ENCODE measurements around the gene CEACAM3. TPM values are rescaled to one million over a fixed set of nuclear protein-coding genes. Genes with fewer than 3 reads are reported as not detected.
A peak's percentile ranks its signal among the peaks of the same experiment; 100 is the strongest.

The CEACAM3 gene
- total RNA-seq, 1 experiment from 2014 or later: not detected

- Histone ChIP-seq H3K9ac (ENCODE audit: low read length) (no peak overlapping the region), H3K4me2 (ENCODE audit: low read depth, low read length, poor library complexity, severe bottlenecking) (no peak overlapping the region)
These were observed 13.9 kb downstream of the CEACAM3 start for GRCh38 chr19:41810301-41810700.

GRCh38 chr19:41811036-41811435 is 14.6 kb downstream of the CEACAM3 start:
- DNase-seq: no peak
- no peak overlapping the region for H2AFZ ChIP-seq (ENCODE audit: low read length)
- H3K27ac ChIP-seq (ENCODE audit: low read length): no peak overlapping the region
- no peaks in the 10 kb centered on the region for H3K27me3 ChIP-seq (ENCODE audit: low read length)
- H3K4me2 ChIP-seq (ENCODE audit: low read depth, low read length, poor library complexity, severe bottlenecking): no peak overlapping the region
- H3K9ac ChIP-seq (ENCODE audit: low read length): no peak overlapping the region
- H3K79me2 ChIP-seq (ENCODE audit: low read length): no peaks in the 10 kb centered on the region
- H3K4me3 ChIP-seq (ENCODE audit: low read length): no peak overlapping the region
- H3K4me1 ChIP-seq (ENCODE audit: low read length): no peaks in the 10 kb centered on the region
- H3K9me3 ChIP-seq (ENCODE audit: low read length): no peaks in the 10 kb centered on the region
- H4K20me1 ChIP-seq (ENCODE audit: insufficient read depth, low read depth, low read length): no peaks in the 10 kb centered on the region
- no peaks in the 10 kb centered on the region for H3K9me2 ChIP-seq (replicated peaks; ENCODE audit: insufficient read depth, low read length)
- H3K36me3 ChIP-seq (ENCODE audit: insufficient read depth, low read length): no peaks in the 10 kb centered on the region

More at GRCh38 chr19:41810301-41810700, 13.9 kb downstream of the CEACAM3 start:
- Histone ChIP-seq H3K27me3 (ENCODE audit: low read length) (no peaks in the 10 kb centered on the region), H4K20me1 (ENCODE audit: insufficient read depth, low read depth, low read length) (no peaks in the 10 kb centered on the region), H3K9me3 (ENCODE audit: low read length) (no peaks in the 10 kb centered on the region), H3K27ac (ENCODE audit: low read length) (no peak overlapping the region), H3K36me3 (ENCODE audit: insufficient read depth, low read length) (no peaks in the 10 kb centered on the region), H3K4me1 (ENCODE audit: low read length) (no peaks in the 10 kb centered on the region), H3K9me2 (replicated peaks; ENCODE audit: insufficient read depth, low read length) (no peaks in the 10 kb centered on the region), H3K79me2 (ENCODE audit: low read length) (no peaks in the 10 kb centered on the region), H3K4me3 (ENCODE audit: low read length) (no peak overlapping the region), H2AFZ (ENCODE audit: low read length) (no peak overlapping the region)
- no peak for DNase-seq

GRCh38 chr19:41811981-41812380 is 15.6 kb downstream of the CEACAM3 start:
- no peak for DNase-seq
- Histone ChIP-seq H3K27me3 (ENCODE audit: low read length) (no peaks in the 10 kb centered on the region), H2AFZ (ENCODE audit: low read length) (no peak overlapping the region), H3K4me1 (ENCODE audit: low read length) (no peaks in the 10 kb centered on the region), H4K20me1 (ENCODE audit: insufficient read depth, low read depth, low read length) (no peaks in the 10 kb centered on the region), H3K9me2 (replicated peaks; ENCODE audit: insufficient read depth, low read length) (no peaks in the 10 kb centered on the region), H3K4me3 (ENCODE audit: low read length) (no peak overlapping the region), H3K79me2 (ENCODE audit: low read length) (no peaks in the 10 kb centered on the region), H3K9ac (ENCODE audit: low read length) (no peak overlapping the region), H3K27ac (ENCODE audit: low read length) (no peak overlapping the region), H3K4me2 (ENCODE audit: low read depth, low read length, poor library complexity, severe bottlenecking) (no peak overlapping the region), H3K9me3 (ENCODE audit: low read length) (no peaks in the 10 kb centered on the region), H3K36me3 (ENCODE audit: insufficient read depth, low read length) (no peaks in the 10 kb centered on the region)

GRCh38 chr19:41813911-41814310 is 17.5 kb downstream of the CEACAM3 start:
- H3K9me2 ChIP-seq (replicated peaks; ENCODE audit: insufficient read depth, low read length): no peaks in the 10 kb centered on the region
- no peak overlapping the region for H3K4me2 ChIP-seq (ENCODE audit: low read depth, low read length, poor library complexity, severe bottlenecking)
- H3K4me3 ChIP-seq (ENCODE audit: low read length): no peak overlapping the region
- H4K20me1 ChIP-seq (ENCODE audit: insufficient read depth, low read depth, low read length): no peaks in the 10 kb centered on the region
- H3K27me3 ChIP-seq (ENCODE audit: low read length): no peaks in the 10 kb centered on the region
- H3K4me1 ChIP-seq (ENCODE audit: low read length): no peaks in the 10 kb centered on the region
- H3K9me3 ChIP-seq (ENCODE audit: low read length): no peaks in the 10 kb centered on the region
- no peak overlapping the region for H3K27ac ChIP-seq (ENCODE audit: low read length)
- H3K36me3 ChIP-seq (ENCODE audit: insufficient read depth, low read length): no peaks in the 10 kb centered on the region
- DNase-seq: no peak
- no peak overlapping the region for H3K9ac ChIP-seq (ENCODE audit: low read length)
- H3K79me2 ChIP-seq (ENCODE audit: low read length): no peaks in the 10 kb centered on the region
- no peak overlapping the region for H2AFZ ChIP-seq (ENCODE audit: low read length)

GRCh38 chr19:41815301-41815700 is 18.9 kb downstream of the CEACAM3 start:
- no peaks in the 10 kb centered on the region for H3K9me3 ChIP-seq (ENCODE audit: low read length)
- H3K27me3 ChIP-seq (ENCODE audit: low read length): no peaks in the 10 kb centered on the region
- no peaks in the 10 kb centered on the region for H4K20me1 ChIP-seq (ENCODE audit: insufficient read depth, low read depth, low read length)

GRCh38 chr19:41816761-41817160 is 20.4 kb downstream of the CEACAM3 start:
- Histone ChIP-seq H3K9me2 (replicated peaks; ENCODE audit: insufficient read depth, low read length) (no peaks in the 10 kb centered on the region), H3K9me3 (ENCODE audit: low read length) (no peaks in the 10 kb centered on the region), H3K27me3 (ENCODE audit: low read length) (no peaks in the 10 kb centered on the region), H3K4me2 (ENCODE audit: low read depth, low read length, poor library complexity, severe bottlenecking) (no peak overlapping the region), H3K4me1 (ENCODE audit: low read length) (no peaks in the 10 kb centered on the region), H3K4me3 (ENCODE audit: low read length) (no peak overlapping the region), H3K79me2 (ENCODE audit: low read length) (no peaks in the 10 kb centered on the region), H4K20me1 (ENCODE audit: insufficient read depth, low read depth, low read length) (no peaks in the 10 kb centered on the region), H3K9ac (ENCODE audit: low read length) (no peak overlapping the region), H2AFZ (ENCODE audit: low read length) (no peak overlapping the region), H3K27ac (ENCODE audit: low read length) (no peak overlapping the region), H3K36me3 (ENCODE audit: insufficient read depth, low read length) (no peaks in the 10 kb centered on the region)
- DNase-seq: peak; percentile 35

More at GRCh38 chr19:41815301-41815700, 18.9 kb downstream of the CEACAM3 start:
- Histone ChIP-seq H3K36me3 (ENCODE audit: insufficient read depth, low read length) (no peaks in the 10 kb centered on the region), H3K9me2 (replicated peaks; ENCODE audit: insufficient read depth, low read length) (no peaks in the 10 kb centered on the region), H2AFZ (ENCODE audit: low read length) (no peak overlapping the region), H3K27ac (ENCODE audit: low read length) (no peak overlapping the region), H3K9ac (ENCODE audit: low read length) (no peak overlapping the region), H3K79me2 (ENCODE audit: low read length) (no peaks in the 10 kb centered on the region), H3K4me2 (ENCODE audit: low read depth, low read length, poor library complexity, severe bottlenecking) (no peak overlapping the region), H3K4me1 (ENCODE audit: low read length) (no peaks in the 10 kb centered on the region), H3K4me3 (ENCODE audit: low read length) (no peak overlapping the region)
- DNase-seq: no peak

GRCh38 chr19:41821003-41821735 is 24.8 kb downstream of the CEACAM3 start:
- DNase-seq: peak; percentile 89
- H3K27ac ChIP-seq (ENCODE audit: low read length): no peak overlapping the region
- no peaks in the 10 kb centered on the region for H3K27me3 ChIP-seq (ENCODE audit: low read length)
- H4K20me1 ChIP-seq (ENCODE audit: insufficient read depth, low read depth, low read length): no peaks in the 10 kb centered on the region
- no peak overlapping the region for H3K9ac ChIP-seq (ENCODE audit: low read length)
- no peaks in the 10 kb centered on the region for H3K36me3 ChIP-seq (ENCODE audit: insufficient read depth, low read length)
- H3K4me2 ChIP-seq (ENCODE audit: low read depth, low read length, poor library complexity, severe bottlenecking): no peak overlapping the region
- H3K9me3 ChIP-seq (ENCODE audit: low read length): no peaks in the 10 kb centered on the region
- H2AFZ ChIP-seq (ENCODE audit: low read length): peak overlapping the region; percentile 49; the same call in 1 of the 2 replicates
- no peaks in the 10 kb centered on the region for H3K9me2 ChIP-seq (replicated peaks; ENCODE audit: insufficient read depth, low read length)
- no peak overlapping the region for H3K4me3 ChIP-seq (ENCODE audit: low read length)
- H3K4me1 ChIP-seq (ENCODE audit: low read length): no peaks in the 10 kb centered on the region
- no peaks in the 10 kb centered on the region for H3K79me2 ChIP-seq (ENCODE audit: low read length)

- Histone ChIP-seq H3K4me1 (ENCODE audit: low read length) (peaks cover 9% of the 10 kb centered on the region), H3K4me3 (ENCODE audit: low read length) (no peak overlapping the region), H4K20me1 (ENCODE audit: insufficient read depth, low read depth, low read length) (0 out of 2 replicates have a peak, but pooled peaks cover 3% of the 10 kb centered on the region), H3K9me2 (replicated peaks; ENCODE audit: insufficient read depth, low read length) (no peaks in the 10 kb centered on the region), H3K9me3 (ENCODE audit: low read length) (no peaks in the 10 kb centered on the region), H3K36me3 (ENCODE audit: insufficient read depth, low read length) (no peaks in the 10 kb centered on the region), H3K27ac (ENCODE audit: low read length) (no peak overlapping the region), H3K27me3 (ENCODE audit: low read length) (no peaks in the 10 kb centered on the region), H2AFZ (ENCODE audit: low read length) (no peak overlapping the region), H3K79me2 (ENCODE audit: low read length) (no peaks in the 10 kb centered on the region), H3K4me2 (ENCODE audit: low read depth, low read length, poor library complexity, severe bottlenecking) (no peak overlapping the region), H3K9ac (ENCODE audit: low read length) (no peak overlapping the region)
- DNase-seq: no peak
These were observed 41.8 kb downstream of the CEACAM3 start for GRCh38 chr19:41837981-41838708.
